Measurements from ENCODE around the gene CITED2. TPM values are rescaled to one million over a fixed set of nuclear protein-coding genes. Genes with fewer than 3 reads are reported as not detected.

CITED2 gene
- total RNA-seq, result 21.5 and 26.7 TPM in 2 replicates

GRCh38 chr6:139374357-139375225 is at the start of gene CITED2:
CITED2 (minus strand) TSS chr6:139374648; CDS start chr6:139373944, 704 bp downstream.

Other genes with a start within 250 kb of the CITED2 start
- 23.1 and 30.9 TPM in 2 replicates for gene HECA, start 239.6 kb downstream of the CITED2 start, total RNA-seq
- not detected in 2 replicates for gene TXLNB, start 82.7 kb downstream of the CITED2 start, total RNA-seq